GM21381 (cell line): ENCODE measurements around the gene SLC6A19.
"Not testable (repeated sequence)": the region's sequence is repeated elsewhere in the genome, so short reads cannot be mapped to it uniquely, and the experiment has no call there.

Source experiments
- ATAC-seq: cut with Tn5 transposase; IDR thresholded peaks from one replicate; pipeline ENCODE4 v1.9.1; 2021; ENCODE audit warnings: mild to moderate bottlenecking, moderate library complexity; ENCODE audit not compliant: unreplicated experiment

The SLC6A19 gene

GRCh38 chr5:1201327-1202025 is at the start of gene SLC6A19:
Gene SLC6A19 (plus strand): TSS chr5:1201595. CDS start chr5:1201651, 56 bp downstream.
- no peak for ATAC-seq

- no peak for ATAC-seq
Observed at GRCh38 chr5:1152156-1152555, 49.2 kb upstream of the SLC6A19 start.

GRCh38 chr5:1152771-1153282 is 48.6 kb upstream of the SLC6A19 start:
- no peak for ATAC-seq

GRCh38 chr5:1153428-1153827 is 48.0 kb upstream of the SLC6A19 start:
- ATAC-seq: no peak

- ATAC-seq: no peak
Observed at GRCh38 chr5:1155191-1156032, 46.0 kb upstream of the SLC6A19 start.

- no peak for ATAC-seq
Observed at GRCh38 chr5:1156033-1156753, 45.2 kb upstream of the SLC6A19 start.

- ATAC-seq: no peak
Observed at GRCh38 chr5:1156754-1157460, 44.5 kb upstream of the SLC6A19 start.

GRCh38 chr5:1157461-1157986 is 43.9 kb upstream of the SLC6A19 start:
- not testable (repeated sequence) for ATAC-seq

- no peak for ATAC-seq
Observed at GRCh38 chr5:1158647-1159340, 42.6 kb upstream of the SLC6A19 start.

- ATAC-seq: no peak
Observed at GRCh38 chr5:1159341-1159675, 42.1 kb upstream of the SLC6A19 start.

- no peak for ATAC-seq
Observed at GRCh38 chr5:1159774-1160406, 41.5 kb upstream of the SLC6A19 start.

- ATAC-seq: no peak
Observed at GRCh38 chr5:1161108-1161832, 40.1 kb upstream of the SLC6A19 start.

- ATAC-seq: no peak
Observed at GRCh38 chr5:1161833-1162229, 39.6 kb upstream of the SLC6A19 start.

- ATAC-seq: no peak
Observed at GRCh38 chr5:1162276-1162675, 39.1 kb upstream of the SLC6A19 start.

GRCh38 chr5:1162751-1163150 is 38.6 kb upstream of the SLC6A19 start:
- ATAC-seq: no peak

GRCh38 chr5:1163366-1163765 is 38.0 kb upstream of the SLC6A19 start:
- no peak for ATAC-seq

- no peak for ATAC-seq
Observed at GRCh38 chr5:1163879-1164278, 37.5 kb upstream of the SLC6A19 start.

GRCh38 chr5:1164696-1165630 is 36.4 kb upstream of the SLC6A19 start:
- ATAC-seq: no peak
